ENCODE data around the gene CMPK1. TPM values are rescaled to one million over a fixed set of nuclear protein-coding genes. Genes with fewer than 3 reads are reported as not detected.
A peak's percentile ranks its signal among the peaks of the same experiment; 100 is the strongest.

Gene CMPK1
- total RNA-seq, 2 donors from 2014 or later: 216 to 220 TPM

DNA sequence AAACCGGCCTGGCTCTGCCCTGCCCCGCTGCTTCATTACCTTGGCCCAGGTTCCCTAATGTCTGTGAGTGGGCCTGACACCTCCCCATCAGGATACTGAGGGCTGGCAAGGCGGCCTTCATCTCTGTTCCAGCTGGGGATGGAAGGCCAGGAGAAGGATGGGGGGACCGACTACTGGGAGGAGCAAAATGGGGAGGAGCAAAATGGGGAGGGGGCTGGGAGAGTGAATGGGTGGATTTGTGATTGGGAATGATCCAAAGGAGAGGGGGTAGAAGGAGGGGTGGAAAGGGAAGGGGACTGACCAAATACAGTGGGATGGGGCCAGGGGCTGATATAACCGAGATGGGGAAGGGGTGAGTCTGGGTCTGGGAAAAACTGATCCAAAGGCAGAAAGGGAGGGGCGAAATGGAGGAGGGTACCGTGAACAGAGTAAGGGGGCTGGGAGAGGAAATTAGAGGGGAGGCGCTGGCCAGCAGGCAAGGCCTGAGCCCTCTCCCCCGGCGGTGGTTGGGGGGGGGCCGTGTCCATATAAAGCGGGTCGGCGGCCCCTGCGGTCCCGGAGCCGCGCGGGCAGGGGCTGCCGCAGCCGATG is 82.2 kb downstream of the CMPK1 start, which contains the start of gene FOXE3:
Gene FOXE3 (plus strand): TSS at position 558 of the 591 bp plus-strand sequence. CDS start 31 bp downstream, at position 589.
- ATAC-seq (no peak), DNase-seq (no peak)
- intact Hi-C loops (cut with DNase I, micrococcal nuclease): no loop called here

DNA sequence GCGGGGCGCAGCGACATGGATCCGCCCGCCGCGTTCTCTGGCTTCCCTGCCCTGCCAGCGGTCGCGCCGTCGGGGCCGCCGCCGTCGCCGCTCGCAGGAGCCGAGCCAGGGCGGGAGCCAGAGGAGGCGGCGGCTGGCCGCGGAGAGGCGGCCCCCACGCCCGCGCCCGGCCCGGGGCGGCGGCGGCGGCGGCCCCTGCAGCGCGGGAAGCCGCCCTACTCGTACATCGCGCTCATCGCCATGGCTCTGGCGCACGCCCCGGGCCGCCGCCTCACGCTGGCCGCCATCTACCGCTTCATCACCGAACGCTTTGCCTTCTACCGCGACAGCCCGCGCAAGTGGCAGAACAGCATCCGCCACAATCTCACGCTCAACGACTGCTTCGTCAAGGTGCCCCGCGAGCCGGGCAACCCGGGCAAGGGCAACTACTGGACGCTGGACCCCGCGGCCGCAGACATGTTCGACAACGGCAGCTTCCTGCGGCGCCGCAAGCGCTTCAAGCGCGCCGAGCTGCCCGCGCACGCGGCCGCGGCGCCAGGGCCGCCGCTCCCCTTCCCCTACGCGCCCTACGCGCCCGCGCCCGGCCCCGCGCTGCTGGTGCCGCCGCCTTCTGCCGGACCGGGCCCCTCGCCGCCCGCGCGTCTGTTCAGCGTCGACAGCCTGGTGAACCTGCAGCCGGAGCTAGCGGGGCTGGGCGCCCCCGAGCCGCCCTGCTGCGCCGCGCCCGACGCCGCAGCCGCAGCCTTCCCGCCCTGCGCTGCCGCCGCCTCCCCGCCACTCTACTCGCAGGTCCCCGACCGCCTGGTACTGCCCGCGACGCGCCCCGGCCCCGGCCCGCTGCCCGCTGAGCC is 83.0 kb downstream of the CMPK1 start:
- DNase-seq (peak in 1 of 2 donors; percentile 21), ATAC-seq (peak; percentile 54)
- intact Hi-C loops (cut with DNase I, micrococcal nuclease): no loop called here

- intact Hi-C loops (cut with DNase I, micrococcal nuclease): no loop called here
- DNase-seq: peak in 1 of 2 donors; percentile 18
- ATAC-seq: peak; percentile 69
Observed at GRCh38 chr1:47417170-47418044, 83.8 kb downstream of the CMPK1 start.

GRCh38 chr1:47418122-47418521 is 84.5 kb downstream of the CMPK1 start:
- DNase-seq: no peak
- intact Hi-C loops (cut with DNase I, micrococcal nuclease): no loop called here
- no peak for ATAC-seq

GRCh38 chr1:47418681-47419325 is 85.2 kb downstream of the CMPK1 start:
- ATAC-seq (no peak), DNase-seq (no peak)
- intact Hi-C loops (cut with DNase I, micrococcal nuclease): no loop called here

GRCh38 chr1:47420547-47420946 is 87.0 kb downstream of the CMPK1 start:
- DNase-seq (no peak), ATAC-seq (no peak)
- intact Hi-C loops (cut with DNase I, micrococcal nuclease): no loop called here

GRCh38 chr1:47423872-47424271 is 90.3 kb downstream of the CMPK1 start:
- intact Hi-C loops (cut with DNase I, micrococcal nuclease): no loop called here
- DNase-seq (no peak), ATAC-seq (no peak)

DNA sequence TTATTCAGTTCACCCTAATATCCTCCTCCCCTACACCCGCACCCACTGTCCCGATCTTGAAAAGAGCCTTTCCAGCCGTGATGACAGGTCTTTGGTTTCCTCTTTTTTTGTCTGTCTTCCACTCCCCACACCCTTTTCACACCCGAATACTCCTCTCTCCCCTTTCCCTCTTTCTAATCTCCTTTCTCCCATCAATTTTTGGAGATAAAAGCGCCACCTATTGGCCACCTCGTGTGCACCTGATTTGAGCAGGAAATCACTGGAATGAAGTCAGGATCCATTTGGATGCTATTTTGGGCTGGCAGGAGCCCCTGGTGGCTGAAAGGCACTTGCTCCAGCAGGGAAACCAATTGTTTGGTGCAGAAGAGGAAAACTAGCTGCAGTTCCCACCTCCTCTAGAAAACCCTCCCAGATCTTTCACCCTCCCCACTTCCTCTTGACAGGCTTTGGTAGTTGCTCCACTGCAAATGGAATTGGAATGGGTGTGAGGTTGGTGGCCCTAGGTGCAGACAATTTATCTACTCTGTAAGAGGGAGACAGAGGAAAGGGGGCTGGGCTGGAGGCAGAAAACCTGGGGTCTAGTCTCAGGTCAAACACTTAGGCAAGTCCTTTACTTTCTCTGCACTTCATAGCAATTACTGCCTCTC is 90.9 kb downstream of the CMPK1 start:
- ATAC-seq (peak; percentile 52), DNase-seq (peak in 1 of 2 donors; percentile 32)
- intact Hi-C loops (cut with DNase I, micrococcal nuclease): no loop called here

Other genes with a start within 250 kb of the CMPK1 start
- not detected for gene CYP4A22, start 196.3 kb upstream of the CMPK1 start, total RNA-seq
- gene PDZK1IP1, start 143.8 kb upstream of the CMPK1 start, total RNA-seq: 100 to 1,000 TPM in 1 of 2 donors, 10 to 100 TPM in 1; 32.4 to 107 TPM
- gene TAL1, start 101.6 kb upstream of the CMPK1 start, total RNA-seq: 1 to 10 TPM; 1.2 to 1.3 TPM
- 10 to 100 TPM in 1 of 2 donors, 1 to 10 TPM in 1; 4.7 to 10.7 TPM for gene STIL, start 19.6 kb upstream of the CMPK1 start, total RNA-seq
- gene FOXE3, start 82.5 kb downstream of the CMPK1 start, total RNA-seq: not detected
- gene FOXD2, start 104.3 kb downstream of the CMPK1 start, total RNA-seq: 10 to 100 TPM; 16.1 to 20.7 TPM